Gastrocnemius medialis (tissue), 4 donors: ENCODE results near the gene TENT4B. TPM values are rescaled to one million over a fixed set of nuclear protein-coding genes. Genes with fewer than 3 reads are reported as not detected.

Experiments used
- ATAC-seq, 2 donors: fragments of 150-250 bp; one replicate each; pipeline ENCODE4 v1.9.1; 2016
- DNase-seq, 2 donors: peaks; one replicate each; pipeline ENCODE4 v3.0.0-alpha.2; 2019
- H3K27ac ChIP-seq, 4 donors: fragments of 200-600 bp; sonication (generic); 1 replicate in 1 of 4; 2 replicates in 3 of 4; pipeline ENCODE4 v1.5.1; 2016 to 2018; ENCODE audit warnings: mild to moderate bottlenecking in 2 of 4, moderate library complexity in 1 of 4
- H3K27me3 ChIP-seq, 3 donors: fragments of 200-600 bp; sonication (generic) in 2 of 3; 1 replicate in 1 of 3; 2 replicates in 2 of 3; pipeline versions ENCODE4 v1.5.1 to v1.6.0; 2016 to 2019; ENCODE audit warnings: mild to moderate bottlenecking in 1 of 3, moderate library complexity in 1 of 3
- H3K36me3 ChIP-seq, 2 donors: fragments of 200-600 bp; sonication (generic) in 1 of 2; one replicate each; pipeline ENCODE4 v1.5.1; 2017 to 2018
- H3K4me1 ChIP-seq, 2 donors: fragments of 200-600 bp; sonication (generic) in 1 of 2; one replicate each; pipeline ENCODE4 v1.5.1; 2016 to 2017; ENCODE audit warnings: mild to moderate bottlenecking in 2 of 2
- H3K4me3 ChIP-seq, 4 donors: fragments of 200-600 bp; sonication (generic) in 3 of 4; 1 replicate in 1 of 4; 2 replicates in 3 of 4; pipeline ENCODE4 v1.5.1; 2016 to 2019; ENCODE audit warnings: mild to moderate bottlenecking in 2 of 4
- H3K9me3 ChIP-seq, 3 donors: fragments of 200-600 bp; sonication (generic) in 2 of 3; 1 replicate in 1 of 3; 2 replicates in 2 of 3; pipeline ENCODE4 v1.5.1; 2016 to 2019
- CTCF ChIP-seq, 5 experiments: fragments of 450-650 bp in 3 of 5; fragments of 200-600 bp in 2 of 5; sonication (generic) in 2 of 5; IDR thresholded peaks in 4 of 5; conservative IDR thresholded peaks in 1 of 5; 1 replicate in 4 of 5; 2 replicates in 1 of 5; pipeline ENCODE4 v1.5.1; 2016 to 2019; ENCODE audit warnings: antibody characterized with exemption in 5 of 5, mild to moderate bottlenecking in 3 of 5, moderate library complexity in 3 of 5
- POLR2A ChIP-seq, 2 donors: fragments of 450-650 bp; IDR thresholded peaks; one replicate each; pipeline ENCODE4 v1.6.1; 2017; ENCODE audit warnings: antibody characterized with exemption in 2 of 2, mild to moderate bottlenecking in 2 of 2, moderate library complexity in 2 of 2
- in situ Hi-C, 4 donors: fragments of 200-750 bp; cut with MboI; loops; one replicate each; pipeline versions ENCODE4 v1.15.0 to v1.8.0; 2017; ENCODE audit warnings: low sequenced_read_pairs in 4 of 4
- intact Hi-C: fragments of 100-400 bp; cut with DNase I; formaldehyde crosslinking; loops from one replicate; pipeline ENCODE4 v1.15.1; 2023; ENCODE audit warnings: low total_unique reads
- total RNA-seq, 4 donors: library from RNA; depleted of rRNA; stranded (reverse); fragments of >200 nt; gene quantifications; one replicate each; pipeline versions ENCODE4 v1.1.0 to v1.2.3, GENCODE V29; 2016

Gene TENT4B
- total RNA-seq, 4 donors from 2014 or later = 5.7 to 12.2 (median 7.0) TPM

- ATAC-seq (no peak), DNase-seq (no peak)
- no peaks in the 10 kb centered on the region for H3K27me3 ChIP-seq
- H3K4me3 ChIP-seq = no peak overlapping the region
- H3K27ac ChIP-seq = no peak overlapping the region
- peaks cover 8 to 11% of the 10 kb centered on the region in 2 donors for H3K4me1 ChIP-seq
- TF ChIP-seq POLR2A (IDR thresholded peaks at IDR 0.05) (no peak), CTCF (IDR thresholded peaks at IDR 0.05 in 4 of 5, conservative IDR thresholded peaks at IDR 0.05 in 1 of 5) (no peak)
- H3K9me3 ChIP-seq = no peaks in the 10 kb centered on the region
- intact Hi-C loops = no loop called here
- no peaks in the 10 kb centered on the region for H3K36me3 ChIP-seq
- in situ Hi-C loops = no loop called here
These were observed 39.4 kb downstream of the TENT4B start for GRCh38 chr16:50192386-50193050.

GRCh38 chr16:50193594-50193993, 40.5 kb downstream of the TENT4B start:
- Histone ChIP-seq H3K27ac (no peak overlapping the region), H3K4me1 (peaks cover 11% of the 10 kb centered on the region in 2 donors), H3K9me3 (no peaks in the 10 kb centered on the region), H3K27me3 (no peaks in the 10 kb centered on the region), H3K36me3 (no peaks in the 10 kb centered on the region), H3K4me3 (no peak overlapping the region)
- DNase-seq (no peak), ATAC-seq (no peak)
- in situ Hi-C loops = no loop called here
- intact Hi-C loops = no loop called here
- TF ChIP-seq POLR2A (IDR thresholded peaks at IDR 0.05) (no peak), CTCF (IDR thresholded peaks at IDR 0.05 in 4 of 5, conservative IDR thresholded peaks at IDR 0.05 in 1 of 5) (no peak)

GRCh38 chr16:50195276-50195675, 42.2 kb downstream of the TENT4B start:
- DNase-seq = no peak
- intact Hi-C loops (no loop called here), in situ Hi-C loops (no loop called here)
- H3K36me3 ChIP-seq = no peaks in the 10 kb centered on the region
- peaks cover 11 to 13% of the 10 kb centered on the region in 2 donors for H3K4me1 ChIP-seq
- H3K9me3 ChIP-seq = no peaks in the 10 kb centered on the region
- H3K27me3 ChIP-seq = no peaks in the 10 kb centered on the region
- H3K27ac ChIP-seq = no peak overlapping the region
- H3K4me3 ChIP-seq = no peak overlapping the region
- ATAC-seq = no peak
- TF ChIP-seq POLR2A (IDR thresholded peaks at IDR 0.05) = no peak
- TF ChIP-seq CTCF (IDR thresholded peaks at IDR 0.05 in 4 of 5, conservative IDR thresholded peaks at IDR 0.05 in 1 of 5) = no peak

GRCh38 chr16:50195756-50196155, 42.6 kb downstream of the TENT4B start:
- intact Hi-C loops = no loop called here
- peaks cover 11 to 13% of the 10 kb centered on the region in 2 donors for H3K4me1 ChIP-seq
- H3K9me3 ChIP-seq = no peaks in the 10 kb centered on the region
- in situ Hi-C loops = no loop called here
- no peak overlapping the region for H3K4me3 ChIP-seq
- H3K36me3 ChIP-seq = no peaks in the 10 kb centered on the region
- ATAC-seq = no peak
- no peak overlapping the region for H3K27ac ChIP-seq
- no peak for TF ChIP-seq POLR2A (IDR thresholded peaks at IDR 0.05)
- no peak for TF ChIP-seq CTCF (IDR thresholded peaks at IDR 0.05 in 4 of 5, conservative IDR thresholded peaks at IDR 0.05 in 1 of 5)
- no peaks in the 10 kb centered on the region for H3K27me3 ChIP-seq
- no peak for DNase-seq

- in situ Hi-C loops = no loop called here
- H3K4me1 ChIP-seq = peaks cover 23 to 24% of the 10 kb centered on the region in 2 donors
- TF ChIP-seq CTCF (IDR thresholded peaks at IDR 0.05 in 4 of 5, conservative IDR thresholded peaks at IDR 0.05 in 1 of 5) (no peak), POLR2A (IDR thresholded peaks at IDR 0.05) (no peak)
These were observed 44.5 kb downstream of the TENT4B start for GRCh38 chr16:50197582-50197981.

More at GRCh38 chr16:50197582-50197981, 44.5 kb downstream of the TENT4B start:
- Histone ChIP-seq H3K4me3 (no peak overlapping the region), H3K9me3 (no peaks in the 10 kb centered on the region), H3K27ac (no peak overlapping the region), H3K36me3 (no peaks in the 10 kb centered on the region), H3K27me3 (no peaks in the 10 kb centered on the region)
- DNase-seq (no peak), ATAC-seq (no peak)
- intact Hi-C loops = no loop called here
